OCI-LY7 (cell line): ENCODE results near the gene SYT11. TPM values are rescaled to one million over a fixed set of nuclear protein-coding genes. Genes with fewer than 3 reads are reported as not detected.

Experiments
- BruUV-seq: library from RNA; stranded (reverse); fragments of 400-500 nt; replicated peaks from 2 replicates; lab custom pipeline; 2021; lab: Mats Ljungman, UMichigan
- CTCF ChIA-PET: fragments of 300-600 bp; sonication (Branson Sonifier 250); formaldehyde crosslinking; loops from one replicate; lab custom pipeline; 2022; ENCODE audit warnings: antibody characterized with exemption; ENCODE audit not compliant: unreplicated experiment; lab: Charles Lee
- POLR2A ChIA-PET: fragments of 300-600 bp; sonication (Branson Sonifier 250); formaldehyde crosslinking; loops from one replicate; lab custom pipeline; 2022; ENCODE audit warnings: antibody characterized with exemption; lab: Charles Lee
- DNase-seq: peaks from one replicate; pipeline ENCODE4 v3.0.0-alpha.2; 2015; ENCODE audit warnings: low spot score
- H2AFZ ChIP-seq: fragments of 200-600 bp; sonication (generic), shearing (Covaris generic); 2 replicates; pipeline ENCODE4 v1.6.1; 2014; ENCODE audit warnings: mild to moderate bottlenecking, antibody characterized with exemption, low read length, moderate library complexity
- H3K27ac ChIP-seq: fragments of 200-600 bp; sonication (generic); 2 replicates; pipeline ENCODE4 v1.5.1; 2014; ENCODE audit warnings: mixed run types, low read depth, mild to moderate bottlenecking, moderate library complexity, low read length, inconsistent platforms; ENCODE audit not compliant: poor library complexity, severe bottlenecking
- H3K36me3 ChIP-seq: fragments of 200-600 bp; sonication (generic); 2 replicates; pipeline ENCODE4 v1.6.1; 2014; ENCODE audit warnings: mild to moderate bottlenecking, antibody characterized with exemption, low read length, moderate library complexity, mixed read lengths; ENCODE audit not compliant: insufficient read depth
- H3K4me1 ChIP-seq: fragments of 200-600 bp; sonication (generic); 2 replicates; pipeline ENCODE4 v1.5.1; 2014; ENCODE audit warnings: mild to moderate bottlenecking, low read length; ENCODE audit not compliant: insufficient read depth, poor library complexity, severe bottlenecking
- H3K4me2 ChIP-seq: fragments of 200-600 bp; sonication (generic); 2 replicates; pipeline ENCODE4 v1.6.1; 2014; ENCODE audit warnings: mild to moderate bottlenecking, low read length
- H3K4me3 ChIP-seq: fragments of 200-600 bp; sonication (generic); 2 replicates; pipeline ENCODE4 v1.5.1; 2014; ENCODE audit warnings: mild to moderate bottlenecking, low read depth, low read length; ENCODE audit not compliant: poor library complexity, severe bottlenecking
- H3K79me2 ChIP-seq: fragments of 200-600 bp; sonication (generic); 2 replicates; pipeline ENCODE4 v1.6.1; 2016; ENCODE audit warnings: low read depth, mild to moderate bottlenecking, low read length, moderate library complexity, mixed read lengths; ENCODE audit not compliant: insufficient read depth
- H3K9me2 ChIP-seq: fragments of 200-600 bp; sonication (generic); 2 replicates; pipeline ENCODE4 v1.6.1; 2016; ENCODE audit warnings: mild to moderate bottlenecking, low read length, mixed read lengths; ENCODE audit not compliant: insufficient read depth
- H3K9me3 ChIP-seq: fragments of 200-600 bp; sonication (generic); 2 replicates; pipeline ENCODE4 v1.6.1; 2014; ENCODE audit warnings: mild to moderate bottlenecking, mixed run types, low read length, mixed read lengths
- H4K20me1 ChIP-seq: fragments of 200-600 bp; sonication (generic); 2 replicates; pipeline ENCODE4 v1.6.1; 2014; ENCODE audit warnings: mild to moderate bottlenecking, antibody characterized with exemption, low read length, moderate library complexity, mixed read lengths; ENCODE audit not compliant: insufficient read depth
- CTCF ChIP-seq: fragments of 200-600 bp; sonication (generic); conservative IDR thresholded peaks from 2 replicates; pipeline ENCODE4 v1.5.1; 2014; ENCODE audit warnings: mild to moderate bottlenecking, antibody characterized with exemption, low read length, moderate library complexity, mixed read lengths
- EZH2phosphoT487 ChIP-seq: fragments of 200-600 bp; sonication (generic); IDR thresholded peaks from 2 replicates; pipeline ENCODE4 v1.6.1; 2018; ENCODE audit warnings: low read depth, borderline replicate concordance, mild to moderate bottlenecking, mixed run types, antibody characterized with exemption, low read length, moderate library complexity, mixed read lengths
- intact Hi-C: fragments of 100-400 bp; cut with micrococcal nuclease; formaldehyde crosslinking; loops from one replicate; pipeline ENCODE4 v1.10.0; 2022; ENCODE audit not compliant: unreplicated experiment
- total RNA-seq, 2 experiments: library from RNA; depleted of rRNA in 1 of 2; stranded (reverse); fragments of >200 nt in 1 of 2; shearing (Covaris generic) in 1 of 2; gene quantifications; 2 replicates each; pipeline ENCODE4 v1.2.3, GENCODE V29; 2014 to 2022

Gene SYT11
- total RNA-seq, 2 experiments from 2014 or later: 41.8 to 60.8 TPM

GRCh38 chr1:155884031-155884960 is 24.9 kb downstream of the SYT11 start:
- peaks cover 60% of the 10 kb centered on the region for H3K36me3 ChIP-seq
- intact Hi-C loops: no loop called here
- peak overlapping the region; percentile 96 for H3K27ac ChIP-seq
- no peaks in the 10 kb centered on the region for H4K20me1 ChIP-seq
- BruUV-seq: TSS peak; percentile 22
- H3K4me2 ChIP-seq: peak overlapping the region; percentile 82
- peak; percentile 70 for DNase-seq
- no peak overlapping the region for H2AFZ ChIP-seq
- ChIA-PET CTCF (interaction anchor here (0.6 to 2.4 kb wide), 2 partner anchors 16 to 206 kb away, joined by 3 to 7 read pairs; no protein-coding TSS in a partner anchor), POLR2A (interaction anchor here (0.5 to 4.9 kb wide), 14 partner anchors 10 to 87 kb away, joined by 3 to 46 read pairs (median 6); partner anchors contain the start of genes GON4L, KHDC4 and SYT11)
- no peaks in the 10 kb centered on the region for H3K9me2 ChIP-seq
- H3K79me2 ChIP-seq: peaks cover 44% of the 10 kb centered on the region; the same call in 1 of the 2 replicates
- H3K4me3 ChIP-seq: peak overlapping the region; percentile 53
- peaks cover 83% of the 10 kb centered on the region for H3K4me1 ChIP-seq
- TF ChIP-seq CTCF (no peak), EZH2phosphoT487 (no peak)
- H3K9me3 ChIP-seq: no peaks in the 10 kb centered on the region

- Histone ChIP-seq H4K20me1 (no peaks in the 10 kb centered on the region), H3K4me1 (peaks cover 82% of the 10 kb centered on the region), H2AFZ (no peak overlapping the region), H3K9me3 (no peaks in the 10 kb centered on the region), H3K79me2 (peaks cover 37% of the 10 kb centered on the region; the same call in 1 of the 2 replicates), H3K4me3 (peak overlapping the region; percentile 53), H3K9me2 (no peaks in the 10 kb centered on the region), H3K4me2 (peak overlapping the region; percentile 82), H3K27ac (peak overlapping the region; percentile 96), H3K36me3 (peaks cover 53% of the 10 kb centered on the region)
- ChIA-PET POLR2A (interaction anchor here (0.5 to 4.9 kb wide), 8 partner anchors 12 to 68 kb away, joined by 3 to 39 read pairs (median 5); partner anchors contain the start of genes GON4L, KHDC4 and SYT11), CTCF (no interaction called here)
- BruUV-seq: no TSS peak
- intact Hi-C loops: no loop called here
- DNase-seq: no peak
- TF ChIP-seq CTCF (no peak), EZH2phosphoT487 (no peak)
These were observed 25.6 kb downstream of the SYT11 start for GRCh38 chr1:155884982-155885381.
